ENCODE data around the gene KRTAP4-16. TPM values are rescaled to one million over a fixed set of nuclear protein-coding genes. Genes with fewer than 3 reads are reported as not detected.
"Not testable (repeated sequence)": the region's sequence is repeated elsewhere in the genome, so short reads cannot be mapped to it uniquely, and the experiment has no call there.

KRTAP4-16 gene
- total RNA-seq, 2 donors from 2014 or later = not detected

- H3K27ac Mint-ChIP-seq = no peak overlapping the region
- ATAC-seq (no peak), DNase-seq (ENCODE audit: low spot score) (no peak)
- H3K36me3 Mint-ChIP-seq = no peaks in the 10 kb centered on the region
- H3K27me3 Mint-ChIP-seq = peaks cover 30 to 38% of the 10 kb centered on the region in 2 donors
- no peaks in the 10 kb centered on the region for H3K9me3 Mint-ChIP-seq
- no peak overlapping the region for H3K4me3 Mint-ChIP-seq
- H3K4me1 Mint-ChIP-seq (ENCODE audit: low read depth in 2 of 2) = no peaks in the 10 kb centered on the region
Observed at GRCh38 chr17:41076788-41077187, 25.2 kb downstream of the KRTAP4-16 start.

GRCh38 chr17:41073676-41074075 is 28.3 kb downstream of the KRTAP4-16 start:
- Mint-ChIP-seq H3K4me1 (ENCODE audit: low read depth in 2 of 2) (no peaks in the 10 kb centered on the region), H3K27me3 (peaks cover 24 to 27% of the 10 kb centered on the region in 2 donors), H3K4me3 (no peak overlapping the region), H3K36me3 (no peaks in the 10 kb centered on the region), H3K9me3 (no peaks in the 10 kb centered on the region), H3K27ac (no peak overlapping the region)
- ATAC-seq (no peak), DNase-seq (ENCODE audit: low spot score) (no peak)

GRCh38 chr17:41071606-41072360 is 30.2 kb downstream of the KRTAP4-16 start:
- no peaks in the 10 kb centered on the region for H3K4me1 Mint-ChIP-seq (ENCODE audit: low read depth in 2 of 2)
- H3K36me3 Mint-ChIP-seq = no peaks in the 10 kb centered on the region
- ATAC-seq (peak in 1 of 2 donors; percentile 45), DNase-seq (ENCODE audit: low spot score) (no peak)
- H3K9me3 Mint-ChIP-seq = no peaks in the 10 kb centered on the region
- H3K27ac Mint-ChIP-seq = no peak overlapping the region
- H3K27me3 Mint-ChIP-seq = peaks cover 15 to 20% of the 10 kb centered on the region in 2 donors
- no peak overlapping the region for H3K4me3 Mint-ChIP-seq

- no peaks in the 10 kb centered on the region for H3K9me3 Mint-ChIP-seq
- no peak overlapping the region for H3K4me3 Mint-ChIP-seq
- DNase-seq (ENCODE audit: low spot score) = no peak
- ATAC-seq = no peak
- H3K27me3 Mint-ChIP-seq = peaks cover 4 to 11% of the 10 kb centered on the region in 2 donors
- H3K4me1 Mint-ChIP-seq (ENCODE audit: low read depth in 2 of 2) = no peaks in the 10 kb centered on the region
- H3K27ac Mint-ChIP-seq = no peak overlapping the region
- no peaks in the 10 kb centered on the region for H3K36me3 Mint-ChIP-seq
Observed at GRCh38 chr17:41069031-41069430, 33.0 kb downstream of the KRTAP4-16 start.

- no peaks in the 10 kb centered on the region for H3K36me3 Mint-ChIP-seq
- ATAC-seq = no peak
- DNase-seq (ENCODE audit: low spot score) = no peak
Observed at GRCh38 chr17:41067281-41067680, 34.7 kb downstream of the KRTAP4-16 start.

GRCh38 chr17:41065829-41066624 is 36.0 kb downstream of the KRTAP4-16 start, which contains the start of gene KRTAP2-4:
Gene KRTAP2-4 (minus strand): TSS chr17:41065879. CDS start chr17:41065845, 34 bp downstream.
- Mint-ChIP-seq H3K27ac (no peak within 1 kb of the TSS), H3K4me1 (ENCODE audit: low read depth in 2 of 2) (no peaks in the 10 kb centered on the region), H3K27me3 (peaks cover 11 to 30% of the 10 kb centered on the region in 2 donors), H3K36me3 (no peaks in the 10 kb centered on the region), H3K9me3 (no peaks in the 10 kb centered on the region), H3K4me3 (no peak within 1 kb of the TSS)
- DNase-seq (ENCODE audit: low spot score) (no peak), ATAC-seq (peak; percentile 11 to 53)

More at GRCh38 chr17:41067281-41067680, 34.7 kb downstream of the KRTAP4-16 start:
- Mint-ChIP-seq H3K4me1 (ENCODE audit: low read depth in 2 of 2) (no peaks in the 10 kb centered on the region), H3K4me3 (no peak overlapping the region), H3K9me3 (no peaks in the 10 kb centered on the region), H3K27ac (no peak overlapping the region), H3K27me3 (peaks cover 6 to 17% of the 10 kb centered on the region in 2 donors)

- H3K9me3 Mint-ChIP-seq; H3K27ac Mint-ChIP-seq; H3K36me3 Mint-ChIP-seq; H3K4me1 Mint-ChIP-seq (ENCODE audit: low read depth in 2 of 2); DNase-seq (ENCODE audit: low spot score); H3K4me3 Mint-ChIP-seq: not testable (repeated sequence)
- peaks cover 20 to 39% of the 10 kb centered on the region in 2 donors for H3K27me3 Mint-ChIP-seq
- ATAC-seq = peak in 1 of 2 donors; percentile 7
Observed at GRCh38 chr17:41065016-41065689, 36.9 kb downstream of the KRTAP4-16 start.

- peaks cover 23 to 43% of the 10 kb centered on the region in 2 donors for H3K27me3 Mint-ChIP-seq
- no peak for DNase-seq (ENCODE audit: low spot score)
- no peaks in the 10 kb centered on the region for H3K9me3 Mint-ChIP-seq
- no peak overlapping the region for H3K4me3 Mint-ChIP-seq
- H3K27ac Mint-ChIP-seq = no peak overlapping the region
- no peak for ATAC-seq
- no peaks in the 10 kb centered on the region for H3K4me1 Mint-ChIP-seq (ENCODE audit: low read depth in 2 of 2)
- no peaks in the 10 kb centered on the region for H3K36me3 Mint-ChIP-seq
Observed at GRCh38 chr17:41064301-41064700, 37.7 kb downstream of the KRTAP4-16 start.

GRCh38 chr17:41063449-41063848 is 38.6 kb downstream of the KRTAP4-16 start:
- DNase-seq (ENCODE audit: low spot score) (no peak), ATAC-seq (no peak)
- Mint-ChIP-seq H3K4me3 (no peak overlapping the region), H3K36me3 (no peaks in the 10 kb centered on the region), H3K4me1 (ENCODE audit: low read depth in 2 of 2) (no peaks in the 10 kb centered on the region), H3K27ac (no peak overlapping the region), H3K27me3 (peaks cover 26 to 48% of the 10 kb centered on the region in 2 donors), H3K9me3 (no peaks in the 10 kb centered on the region)

- no peak overlapping the region for H3K27ac Mint-ChIP-seq
- peaks cover 34 to 57% of the 10 kb centered on the region in 2 donors for H3K27me3 Mint-ChIP-seq
Observed at GRCh38 chr17:41061964-41062363, 40.0 kb downstream of the KRTAP4-16 start.

GRCh38 chr17:41060052-41060604 is 41.9 kb downstream of the KRTAP4-16 start, which contains the start of gene KRTAP2-3:
Gene KRTAP2-3 (minus strand): TSS chr17:41060114. CDS start chr17:41060050, 64 bp downstream.
- no peak for ATAC-seq
- Mint-ChIP-seq H3K27ac (no peak within 1 kb of the TSS), H3K4me1 (ENCODE audit: low read depth in 2 of 2) (no peaks in the 10 kb centered on the region), H3K27me3 (peaks cover 35 to 59% of the 10 kb centered on the region in 2 donors), H3K9me3 (no peaks in the 10 kb centered on the region), H3K36me3 (peaks cover 4% of the 10 kb centered on the region), H3K4me3 (no peak within 1 kb of the TSS)
- no peak for DNase-seq (ENCODE audit: low spot score)

More at GRCh38 chr17:41061964-41062363, 40.0 kb downstream of the KRTAP4-16 start:
- Mint-ChIP-seq H3K4me1 (ENCODE audit: low read depth in 2 of 2) (no peaks in the 10 kb centered on the region), H3K36me3 (peaks cover 4% of the 10 kb centered on the region), H3K9me3 (no peaks in the 10 kb centered on the region), H3K4me3 (no peak overlapping the region)
- ATAC-seq (no peak), DNase-seq (ENCODE audit: low spot score) (no peak)

- H3K27me3 Mint-ChIP-seq = peaks cover 35 to 60% of the 10 kb centered on the region in 2 donors
- DNase-seq (ENCODE audit: low spot score); H3K4me3 Mint-ChIP-seq; H3K36me3 Mint-ChIP-seq; H3K4me1 Mint-ChIP-seq (ENCODE audit: low read depth in 2 of 2); H3K27ac Mint-ChIP-seq; H3K9me3 Mint-ChIP-seq: not testable (repeated sequence)
- peak in 1 of 2 donors; percentile 40 for ATAC-seq
Observed at GRCh38 chr17:41059276-41060051, 42.5 kb downstream of the KRTAP4-16 start.

GRCh38 chr17:41058741-41059140 is 43.3 kb downstream of the KRTAP4-16 start:
- Mint-ChIP-seq H3K9me3 (no peaks in the 10 kb centered on the region), H3K27ac (no peak overlapping the region), H3K36me3 (peaks cover 4% of the 10 kb centered on the region), H3K4me3 (no peak overlapping the region), H3K27me3 (peaks cover 35 to 60% of the 10 kb centered on the region in 2 donors), H3K4me1 (ENCODE audit: low read depth in 2 of 2) (no peaks in the 10 kb centered on the region)
- no peak for ATAC-seq
- no peak for DNase-seq (ENCODE audit: low spot score)

Measured in natural killer cell treated with Interleukin-12 subunit alpha and Interleukin-12 subunit beta and Interleukin-15 and Interleukin-18, amount 100 ng/mL, for 72 hours (primary cell).